HG02981 (cell line): Measurements from ENCODE around the gene FAIM.
"Not testable (repeated sequence)": the region's sequence is repeated elsewhere in the genome, so short reads cannot be mapped to it uniquely, and the experiment has no call there.

Experiments
- ATAC-seq: cut with Tn5 transposase; IDR thresholded peaks from one replicate; pipeline ENCODE4 v1.9.1; 2021; ENCODE audit warnings: mild to moderate bottlenecking, moderate library complexity; ENCODE audit not compliant: unreplicated experiment

The FAIM gene

GRCh38 chr3:138600100-138600745 lies 8.3 kb upstream of the FAIM start:
- ATAC-seq = no peak

- ATAC-seq = not testable (repeated sequence)
Measured at GRCh38 chr3:138601661-138602060, 6.9 kb upstream of the FAIM start.

GRCh38 chr3:138604106-138604595 lies 4.4 kb upstream of the FAIM start:
- not testable (repeated sequence) for ATAC-seq

GRCh38 chr3:138609898-138610266 lies 1.3 kb downstream of the FAIM start:
- ATAC-seq = no peak

- no peak for ATAC-seq
Measured at GRCh38 chr3:138615462-138615861, 6.9 kb downstream of the FAIM start.

GRCh38 chr3:138620431-138620830 lies 11.9 kb downstream of the FAIM start:
- no peak for ATAC-seq

GRCh38 chr3:138624518-138624917 lies 15.9 kb downstream of the FAIM start:
- no peak for ATAC-seq

GRCh38 chr3:138625707-138626365 lies 17.3 kb downstream of the FAIM start:
- ATAC-seq = no peak

- ATAC-seq = no peak
Measured at GRCh38 chr3:138629526-138629925, 21.0 kb downstream of the FAIM start.

- ATAC-seq = no peak
Measured at GRCh38 chr3:138638641-138639040, 30.1 kb downstream of the FAIM start.

GRCh38 chr3:138640537-138640936 lies 32.0 kb downstream of the FAIM start:
- ATAC-seq = no peak

GRCh38 chr3:138642226-138642926 lies 33.8 kb downstream of the FAIM start:
- no peak for ATAC-seq

- ATAC-seq = no peak
Measured at GRCh38 chr3:138642927-138643253, 34.3 kb downstream of the FAIM start.

- no peak for ATAC-seq
Measured at GRCh38 chr3:138646008-138646407, 37.4 kb downstream of the FAIM start.

- ATAC-seq = no peak
Measured at GRCh38 chr3:138646513-138646912, 37.9 kb downstream of the FAIM start.

- ATAC-seq = no peak
Measured at GRCh38 chr3:138649134-138649533, 40.6 kb downstream of the FAIM start.

- ATAC-seq = no peak
Measured at GRCh38 chr3:138653567-138653966, 45.0 kb downstream of the FAIM start.

- ATAC-seq = no peak
Measured at GRCh38 chr3:138657508-138657907, 48.9 kb downstream of the FAIM start.

- no peak for ATAC-seq
Measured at GRCh38 chr3:138668107-138668506, 59.5 kb downstream of the FAIM start.

- no peak for ATAC-seq
Measured at GRCh38 chr3:138670407-138670806, 61.8 kb downstream of the FAIM start.

- ATAC-seq = no peak
Measured at GRCh38 chr3:138673641-138674530, 65.3 kb downstream of the FAIM start.
